ENCODE measurements around the gene MVB12B. TPM values are rescaled to one million over a fixed set of nuclear protein-coding genes. Genes with fewer than 3 reads are reported as not detected.
A peak's percentile ranks its signal among the peaks of the same experiment; 100 is the strongest.

MVB12B gene
- total RNA-seq, 1 donor from 2014 or later, result 7.2 TPM

- DNase-seq, result no peak
These were observed 127.6 kb downstream of the MVB12B start for GRCh38 chr9:126454215-126454614.

GRCh38 chr9:126454795-126455194 is 128.2 kb downstream of the MVB12B start:
- DNase-seq, result no peak

- no peak for DNase-seq
These were observed 130.0 kb downstream of the MVB12B start for GRCh38 chr9:126456441-126457174.

DNA sequence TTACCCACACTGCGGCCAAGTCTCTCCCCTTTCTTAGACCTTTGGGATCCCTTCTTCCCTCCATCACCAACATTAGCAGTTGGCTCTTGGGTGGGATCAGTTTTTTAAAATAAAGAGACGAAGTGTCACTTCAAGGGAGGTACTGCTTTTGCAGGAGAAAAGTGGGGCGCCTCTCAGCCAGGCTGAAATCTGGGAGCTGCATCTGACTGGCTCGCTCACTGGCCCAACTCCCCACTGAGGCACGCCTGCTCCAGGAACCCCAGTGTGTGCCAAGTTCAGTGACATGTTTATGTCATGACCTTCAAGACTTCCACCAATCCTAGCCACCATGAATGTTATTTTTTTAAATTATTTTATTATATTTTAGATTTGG is 130.5 kb downstream of the MVB12B start:
- DNase-seq, result no peak

DNA sequence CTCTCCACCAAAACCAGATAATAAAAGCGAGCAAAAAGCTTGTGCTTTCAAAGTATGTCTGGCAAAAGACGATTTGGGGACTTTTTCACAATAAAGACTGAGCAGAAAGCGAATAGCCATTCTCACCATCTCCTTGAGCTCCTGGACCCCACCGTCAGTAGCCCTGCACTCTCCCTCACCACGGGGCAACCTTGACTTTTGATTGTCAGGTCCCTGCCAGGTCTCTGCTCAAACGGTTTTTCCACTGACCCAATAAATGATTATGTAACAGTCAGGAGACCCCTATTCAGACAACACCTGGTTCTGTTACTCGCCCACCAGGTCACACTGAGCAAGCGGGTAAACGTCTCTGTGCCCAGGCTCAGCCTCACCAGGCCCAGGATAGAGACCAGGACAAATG is 131.3 kb downstream of the MVB12B start:
- DNase-seq, result no peak

- DNase-seq, result no peak
These were observed 132.5 kb downstream of the MVB12B start for GRCh38 chr9:126459126-126459525.

DNA sequence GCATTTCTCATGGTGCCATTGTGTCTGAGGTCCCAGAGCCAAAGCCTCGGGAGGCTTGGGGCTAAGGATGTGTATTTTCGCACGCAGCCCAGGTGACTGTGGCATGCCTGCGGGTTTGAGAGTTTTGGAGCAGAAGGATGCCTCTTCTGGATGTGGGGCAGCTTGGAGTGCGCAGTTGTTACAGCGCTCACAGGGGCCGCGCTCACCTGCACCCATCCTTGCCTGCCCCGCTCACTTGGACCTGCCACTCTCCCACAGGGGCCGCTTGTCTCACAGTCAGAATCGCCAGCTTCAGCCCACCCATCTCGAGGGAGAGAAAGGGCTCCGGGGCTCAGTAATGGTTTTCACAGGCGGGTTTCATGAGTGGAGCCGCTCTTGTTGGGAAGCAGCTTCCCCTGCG is 132.9 kb downstream of the MVB12B start:
- DNase-seq, result no peak

GRCh38 chr9:126459965-126460843 is 133.6 kb downstream of the MVB12B start:
- DNase-seq, result no peak

GRCh38 chr9:126461029-126461428 is 134.4 kb downstream of the MVB12B start:
- DNase-seq, result no peak

DNA sequence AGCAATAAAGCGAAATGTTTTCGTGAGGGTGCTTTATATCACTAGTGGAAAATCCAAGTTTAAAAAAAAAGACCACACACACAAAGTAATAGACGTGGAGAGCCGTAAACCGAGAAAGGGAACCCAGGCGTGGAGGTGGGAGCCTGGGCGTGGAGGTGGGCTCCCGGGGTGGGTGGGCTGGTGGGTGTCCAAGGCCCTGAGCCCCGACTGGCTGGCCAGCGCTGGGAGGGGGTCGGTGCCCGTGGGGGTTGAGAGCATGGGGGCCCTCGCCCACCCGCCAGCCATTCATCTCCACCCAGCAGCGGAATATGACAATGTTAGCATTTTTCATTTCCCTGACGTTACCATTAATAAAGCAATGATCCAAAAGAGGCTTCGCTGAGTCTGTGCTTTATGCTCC is 135.0 kb downstream of the MVB12B start:
- DNase-seq, result no peak

- DNase-seq, result no peak
These were observed 136.0 kb downstream of the MVB12B start for GRCh38 chr9:126462617-126463016.

GRCh38 chr9:126463426-126463825 is 136.8 kb downstream of the MVB12B start:
- no peak for DNase-seq

GRCh38 chr9:126464694-126465441 is 138.2 kb downstream of the MVB12B start:
- no peak for DNase-seq

GRCh38 chr9:126465977-126466376 is 139.3 kb downstream of the MVB12B start:
- DNase-seq, result no peak

DNA sequence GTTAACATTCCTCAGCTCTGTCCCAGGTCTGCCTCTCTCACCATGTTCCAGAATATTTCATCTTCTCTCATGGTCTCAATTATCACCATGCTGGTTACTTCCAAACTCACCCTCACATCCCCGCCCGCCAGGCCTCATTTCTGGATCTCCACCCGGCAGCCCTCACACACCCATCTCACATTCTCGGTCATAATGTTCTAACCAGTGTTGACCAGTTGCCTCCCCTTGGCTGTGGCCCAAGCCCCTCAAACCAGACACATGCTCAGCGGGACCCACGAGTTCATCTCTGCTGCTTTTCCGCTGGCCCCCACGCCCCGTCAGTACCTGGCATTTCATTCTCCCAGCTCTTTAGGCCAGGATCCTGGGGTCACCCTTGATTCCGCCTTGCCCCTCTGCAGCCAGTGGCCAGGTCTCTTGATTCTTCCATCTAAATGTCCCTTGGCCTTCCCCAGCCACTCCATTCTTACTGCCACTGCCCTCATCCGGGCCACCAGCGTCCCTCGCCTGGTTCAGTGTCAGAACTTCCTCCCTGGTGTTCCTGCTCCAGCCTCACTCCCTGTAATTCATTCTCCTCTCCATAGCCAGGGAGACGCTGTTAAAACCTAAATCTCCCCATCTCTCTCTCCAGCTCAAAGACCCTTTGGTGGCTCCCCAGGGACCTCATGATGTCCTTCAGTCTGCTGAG is 141.7 kb downstream of the MVB12B start:
- no peak for DNase-seq

GRCh38 chr9:126470241-126470993 is 143.8 kb downstream of the MVB12B start:
- no peak for DNase-seq

DNA sequence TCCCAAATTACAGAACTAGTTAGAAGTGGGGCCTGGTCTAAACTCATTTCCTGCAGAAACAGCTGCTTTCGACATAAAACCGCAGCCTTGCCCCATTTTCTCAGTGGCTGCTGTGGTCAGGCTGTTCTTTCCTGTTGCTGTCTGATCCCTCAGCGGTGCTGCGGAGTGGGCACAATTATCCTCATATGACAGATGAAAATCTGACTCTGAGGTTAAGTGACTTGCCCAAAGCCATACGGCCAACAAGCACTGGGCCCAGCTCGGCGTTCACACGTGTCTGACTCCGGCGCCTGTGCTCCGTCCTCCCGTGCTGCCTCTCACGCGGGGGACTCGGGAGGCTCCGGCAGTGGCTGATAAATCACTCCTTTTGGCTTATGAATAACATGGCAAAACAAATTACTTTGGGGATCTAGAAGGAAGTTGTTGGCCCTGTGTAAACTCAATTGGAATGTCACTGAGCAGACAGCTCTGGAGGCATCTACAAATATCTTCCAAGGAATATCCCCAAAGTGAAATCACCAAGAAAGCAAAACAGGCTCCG is 144.5 kb downstream of the MVB12B start:
- DNase-seq, result no peak

GRCh38 chr9:126472198-126472947 is 145.7 kb downstream of the MVB12B start:
- no peak for DNase-seq

- no peak for DNase-seq
These were observed 146.3 kb downstream of the MVB12B start for GRCh38 chr9:126472948-126473298.

- DNase-seq, result peak; percentile 60
These were observed 147.7 kb downstream of the MVB12B start for GRCh38 chr9:126474206-126474765.
